Activated T-cell treated with anti-CD3 and anti-CD28 coated beads for 1 hour (primary cell): ENCODE data around the gene TMEM132A.

ENCODE experiments used
- DNase-seq: peaks from one replicate; pipeline ENCODE4 v3.0.0-alpha.2; 2020; ENCODE audit warnings: low read depth

Gene TMEM132A

DNA sequence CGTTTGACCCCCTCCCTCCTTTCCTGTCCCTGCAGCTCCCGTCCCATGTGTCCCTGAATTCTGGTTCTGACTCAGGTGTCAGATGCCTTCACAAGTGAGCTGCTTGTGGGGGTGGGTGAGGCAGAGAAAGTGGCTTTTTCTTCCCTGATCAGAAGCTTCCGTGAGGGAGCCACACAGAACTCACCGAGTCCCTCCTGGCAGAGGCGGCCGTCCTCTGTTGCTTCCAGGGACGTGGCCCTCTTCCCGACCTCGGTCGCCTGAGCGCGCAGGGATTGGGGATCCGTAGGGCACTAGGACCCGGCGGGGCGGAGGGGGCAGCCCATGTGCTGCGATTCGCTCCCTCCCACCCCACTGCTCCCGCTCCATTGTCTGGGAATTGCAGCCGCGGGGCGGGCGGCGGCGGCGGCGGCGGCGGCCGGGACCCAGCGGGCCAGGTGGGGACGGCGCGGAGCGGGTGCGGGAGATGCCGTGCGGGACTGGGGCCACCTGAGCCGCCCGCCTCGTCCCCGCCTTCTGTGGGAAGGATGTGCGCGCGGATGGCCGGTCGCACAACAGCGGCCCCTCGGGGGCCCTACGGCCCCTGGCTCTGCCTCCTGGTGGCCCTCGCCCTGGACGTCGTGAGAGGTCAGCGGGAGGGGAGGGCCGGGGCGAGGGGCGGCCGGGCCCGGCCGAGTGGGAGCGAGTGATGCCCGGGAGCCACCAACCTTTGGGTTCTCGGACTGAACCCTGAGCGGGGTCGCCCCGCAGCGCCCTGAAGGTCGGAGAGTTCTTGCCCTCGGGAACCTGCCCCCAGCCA, at the start of gene TMEM132A:
TMEM132A (plus strand) TSS at position 351 of the 796 bp plus-strand sequence; CDS start at position 525, 174 bp downstream.
- DNase-seq, result no peak

DNA sequence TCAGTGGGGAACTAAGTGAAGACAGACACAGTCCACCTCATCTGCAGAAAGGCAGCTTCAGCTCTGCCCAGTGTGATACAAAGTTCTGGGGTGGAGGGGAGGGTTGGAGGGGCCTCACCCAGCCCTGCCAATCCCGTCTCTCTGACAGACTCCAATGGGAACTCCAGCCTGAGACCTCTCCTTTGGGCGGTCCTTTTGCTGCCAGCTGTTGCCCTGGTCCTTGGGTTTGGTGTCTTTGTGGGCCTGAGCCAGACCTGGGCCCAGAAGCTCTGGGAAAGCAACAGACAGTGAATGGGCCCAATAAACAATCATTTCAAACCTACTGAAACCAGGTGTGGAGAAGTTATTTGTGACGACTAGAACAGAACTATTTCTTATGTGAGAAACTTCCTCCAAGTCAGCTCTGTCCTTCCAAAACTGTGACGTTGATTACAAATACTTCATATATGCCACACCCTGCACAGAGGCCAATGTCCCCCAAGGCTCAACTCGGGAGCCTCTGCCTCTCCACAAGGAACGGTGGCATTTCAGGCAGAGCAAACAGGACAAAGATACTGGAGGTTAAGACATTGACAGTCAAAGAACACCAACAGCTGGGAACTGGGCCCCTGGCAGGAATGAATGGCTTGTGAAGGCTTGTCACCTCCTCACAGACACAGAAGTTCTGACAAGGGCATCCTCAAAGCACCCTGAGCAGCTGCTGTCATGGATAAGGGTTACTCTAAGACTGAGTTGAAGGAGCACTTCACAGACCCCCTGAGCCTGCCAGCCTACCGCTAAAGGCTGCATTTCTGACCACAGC, 48.7 kb upstream of the TMEM132A start:
- DNase-seq, result no peak

DNA sequence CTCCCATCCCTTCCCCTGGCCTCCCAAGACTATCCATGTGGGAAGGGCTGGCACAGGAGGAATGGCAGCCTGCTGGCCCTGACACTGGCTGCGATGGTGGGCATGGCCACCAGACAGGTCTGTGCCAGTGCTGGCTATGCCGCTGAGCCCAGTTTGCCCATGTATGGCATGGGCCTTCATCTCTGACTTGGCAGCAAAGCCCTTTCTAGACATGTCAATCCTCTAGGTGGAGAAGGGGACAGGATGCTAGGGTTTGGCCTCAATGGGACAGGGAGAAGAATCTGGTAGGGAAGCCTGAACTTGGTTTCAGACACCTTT, 48.1 kb upstream of the TMEM132A start:
- no peak for DNase-seq

DNA sequence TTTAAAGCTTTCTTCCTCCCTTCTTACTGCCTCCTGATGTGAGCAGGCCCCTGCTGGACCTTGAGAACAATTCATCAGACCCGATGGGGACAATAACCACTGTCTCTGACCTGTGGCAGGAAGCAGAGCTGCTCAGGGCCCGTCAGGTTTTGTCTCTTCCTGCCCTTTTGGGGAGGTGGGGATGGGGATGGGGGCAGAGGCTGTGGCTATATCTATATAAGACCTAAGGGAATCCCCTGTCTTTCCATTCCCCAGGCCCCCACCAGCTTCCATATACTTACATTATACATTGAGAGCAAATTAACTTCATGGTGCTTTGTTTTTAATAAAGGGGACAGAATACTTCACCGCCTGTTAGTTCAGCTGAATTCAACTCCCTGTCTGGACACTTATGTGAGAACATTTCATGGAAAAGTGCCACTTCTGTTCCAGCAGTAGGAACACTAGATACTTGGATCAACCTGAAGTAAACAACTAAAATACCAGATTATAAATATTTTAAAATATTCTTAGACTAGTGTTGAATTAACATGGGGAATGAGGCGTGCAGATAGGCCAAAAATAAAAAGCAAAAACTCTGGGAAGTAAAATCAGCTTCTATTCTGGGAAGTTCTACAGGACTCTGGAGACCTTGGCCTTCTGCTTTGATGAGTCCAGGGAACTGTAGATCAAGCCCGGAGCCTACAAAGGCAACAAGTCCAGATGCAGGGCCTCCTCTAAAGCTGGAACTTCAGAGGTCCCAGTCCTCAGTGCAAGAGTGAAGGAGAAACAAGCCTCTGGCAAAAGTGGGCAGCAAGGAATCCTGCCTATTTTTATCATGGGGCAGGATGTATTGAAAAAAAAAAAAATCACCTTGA, 45.8 kb upstream of the TMEM132A start:
- DNase-seq, result no peak

GRCh38 chr11:60879104-60879503, 45.2 kb upstream of the TMEM132A start:
- DNase-seq, result no peak

- DNase-seq, result no peak
Measured at GRCh38 chr11:60879971-60880588, 44.2 kb upstream of the TMEM132A start.

GRCh38 chr11:60880643-60881282, 43.5 kb upstream of the TMEM132A start:
- DNase-seq, result no peak

DNA sequence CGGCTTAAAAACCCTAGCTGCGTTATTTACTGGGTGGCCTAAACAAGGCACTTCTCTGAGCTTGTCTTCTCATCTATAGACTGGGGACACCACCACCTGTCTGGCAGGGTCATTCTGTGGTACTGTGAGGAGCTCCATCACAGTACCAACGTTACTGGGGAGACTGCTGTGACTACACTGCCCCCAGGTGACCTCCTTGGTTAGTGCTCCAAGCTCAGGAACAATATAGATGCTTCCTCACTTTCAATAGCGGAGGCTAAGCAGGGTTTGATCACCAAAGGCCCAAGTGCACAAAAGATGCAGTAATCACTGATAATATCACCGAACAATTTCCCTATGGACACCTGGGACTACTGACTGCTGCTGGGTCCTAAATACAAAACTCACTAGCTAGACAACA, 36.7 kb upstream of the TMEM132A start:
- peak; percentile 23 for DNase-seq

- DNase-seq, result no peak
Measured at GRCh38 chr11:60889869-60890311, 34.4 kb upstream of the TMEM132A start.

GRCh38 chr11:60890696-60891095, 33.6 kb upstream of the TMEM132A start:
- no peak for DNase-seq

GRCh38 chr11:60891103-60891741, 33.0 kb upstream of the TMEM132A start:
- no peak for DNase-seq

DNA sequence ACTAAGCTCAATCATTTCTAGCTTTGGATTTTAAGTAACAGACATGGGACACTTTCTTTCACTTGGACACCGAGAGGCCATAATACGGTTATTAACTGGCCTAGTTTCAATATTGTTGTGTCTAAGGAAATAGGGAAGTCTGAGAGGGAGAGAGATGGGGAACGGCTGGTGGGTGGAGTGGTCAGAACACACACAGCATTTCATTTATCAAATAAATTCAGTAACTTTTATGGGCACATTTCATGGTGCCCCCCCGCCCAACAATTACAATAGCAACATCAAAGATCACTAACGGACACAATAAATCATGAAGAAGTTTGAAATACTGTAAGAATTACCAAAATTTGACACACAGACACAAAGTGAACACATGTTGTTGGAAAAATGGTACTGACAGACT, 28.6 kb upstream of the TMEM132A start:
- no peak for DNase-seq

- no peak for DNase-seq
Measured at GRCh38 chr11:60897496-60897895, 26.8 kb upstream of the TMEM132A start.

DNA sequence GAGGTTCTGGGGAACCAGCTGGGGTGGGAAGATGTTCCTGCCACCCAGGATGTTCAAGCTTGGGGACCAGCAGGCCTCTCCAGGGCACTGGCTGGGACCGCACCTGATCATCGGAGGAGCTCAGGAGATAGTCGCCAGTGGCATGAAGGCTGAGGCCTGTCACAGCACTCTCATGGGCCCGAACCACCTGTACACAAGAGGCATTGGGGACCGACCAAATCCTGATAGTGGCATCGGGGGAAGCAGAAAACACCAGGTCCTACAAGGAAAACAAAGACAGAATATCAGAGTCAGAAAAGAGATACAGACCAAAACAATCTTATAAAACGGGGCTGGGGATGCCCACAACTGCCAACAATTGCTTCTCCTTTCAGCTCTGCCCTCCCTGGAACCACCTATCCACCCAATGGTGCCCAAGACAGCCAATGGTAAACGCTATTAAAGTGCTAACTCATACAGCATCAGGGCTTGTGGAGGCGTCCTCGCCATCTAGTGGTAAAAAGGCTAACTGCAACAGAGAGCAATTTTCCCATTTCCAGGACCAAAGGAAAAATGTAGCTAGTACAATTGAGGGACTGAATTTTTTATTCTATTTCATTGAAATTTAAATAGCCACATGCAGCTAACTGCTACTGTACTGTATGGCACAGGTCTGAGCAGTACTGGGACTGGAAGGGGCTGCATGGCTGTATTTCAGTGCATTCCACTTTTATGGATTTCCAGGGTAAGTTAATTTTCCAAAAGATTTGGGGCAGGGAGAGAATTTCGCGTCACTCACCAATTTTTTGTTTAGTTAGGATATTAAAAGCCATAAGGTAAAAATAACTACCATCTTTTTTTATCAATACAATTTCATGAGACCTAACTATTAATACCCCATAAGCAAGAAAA, 25.0 kb upstream of the TMEM132A start:
- no peak for DNase-seq

- DNase-seq, result no peak
Measured at GRCh38 chr11:60899977-60900376, 24.3 kb upstream of the TMEM132A start.

DNA sequence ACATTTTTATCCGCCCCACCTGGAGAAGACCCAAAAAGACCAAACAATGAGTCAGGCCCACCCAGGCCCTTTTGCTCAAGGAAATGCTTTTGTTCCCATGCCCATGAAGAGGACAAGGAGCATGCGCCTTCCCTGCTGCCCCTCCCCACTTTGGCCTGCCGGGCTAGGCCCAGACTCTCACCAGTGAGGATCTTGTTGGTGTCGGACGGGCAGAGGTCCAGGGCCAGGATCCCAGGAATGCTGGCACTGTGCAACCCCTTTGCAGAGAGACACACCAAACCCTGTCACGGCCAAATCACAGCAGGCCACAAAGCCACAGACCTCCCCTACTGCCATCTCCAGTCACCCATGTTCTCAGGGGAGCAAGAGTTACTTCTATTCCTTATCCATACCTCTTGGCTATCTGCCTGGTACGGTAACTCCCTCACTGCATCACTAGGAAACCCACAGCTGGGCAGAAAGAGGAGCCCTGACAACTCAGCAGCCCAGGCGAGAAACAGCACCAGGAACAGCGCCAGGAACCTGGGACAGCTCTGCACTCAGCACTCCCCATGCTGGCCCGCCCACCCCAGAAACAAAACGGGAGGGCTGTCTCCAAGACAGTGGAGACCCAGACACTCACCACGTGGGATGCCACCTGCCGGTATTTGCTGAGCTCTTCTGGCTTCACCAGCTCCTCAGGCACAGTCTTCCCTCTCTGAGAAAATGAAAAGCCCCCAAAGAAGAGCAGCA, 23.4 kb upstream of the TMEM132A start:
- no peak for DNase-seq

GRCh38 chr11:60902625-60903024, 21.6 kb upstream of the TMEM132A start:
- DNase-seq, result no peak

DNA sequence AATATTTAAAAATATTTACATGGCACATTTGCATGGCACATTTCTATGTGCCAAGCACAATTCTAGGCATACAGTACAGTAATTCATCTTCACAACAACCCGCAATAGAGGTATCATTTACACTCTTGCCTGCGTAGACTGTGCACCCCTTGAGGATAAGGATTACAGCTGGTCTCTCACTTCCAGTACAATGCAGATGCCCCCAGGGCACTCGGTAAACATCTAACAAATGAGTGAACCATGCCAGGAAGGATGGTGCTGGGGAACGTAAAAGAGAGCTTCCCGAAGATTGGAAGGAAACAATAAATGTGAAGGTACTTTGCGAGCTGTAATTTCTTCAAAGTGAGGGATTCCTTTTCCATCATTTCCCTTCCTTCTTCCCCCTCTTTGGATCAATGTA, 19.2 kb upstream of the TMEM132A start:
- no peak for DNase-seq

- no peak for DNase-seq
Measured at GRCh38 chr11:60905551-60906113, 18.6 kb upstream of the TMEM132A start.
